GM21528 (cell line): ENCODE measurements around the gene PLAU.

Experiments
- ATAC-seq: cut with Tn5 transposase; IDR thresholded peaks from one replicate; pipeline ENCODE4 v1.9.1; 2021; ENCODE audit warnings: mild to moderate bottlenecking, moderate library complexity; ENCODE audit not compliant: unreplicated experiment, low FRiP score

PLAU gene

GRCh38 chr10:73910764-73911552 lies at the start of gene PLAU:
Gene PLAU (plus strand): TSS chr10:73911132. CDS start chr10:73911556, 424 bp downstream.
- ATAC-seq, result no peak

- no peak for ATAC-seq
Measured at GRCh38 chr10:73862011-73862410, 48.9 kb upstream of the PLAU start.

GRCh38 chr10:73863039-73863817 lies 47.7 kb upstream of the PLAU start:
- ATAC-seq, result no peak

- ATAC-seq, result no peak
Measured at GRCh38 chr10:73864229-73864628, 46.7 kb upstream of the PLAU start.

GRCh38 chr10:73865107-73865458 lies 45.8 kb upstream of the PLAU start:
- no peak for ATAC-seq

GRCh38 chr10:73865459-73866442 lies 45.2 kb upstream of the PLAU start:
- peak; percentile 75 for ATAC-seq

- ATAC-seq, result no peak
Measured at GRCh38 chr10:73866621-73867020, 44.3 kb upstream of the PLAU start.

GRCh38 chr10:73867126-73867807 lies 43.7 kb upstream of the PLAU start:
- ATAC-seq, result no peak

GRCh38 chr10:73867871-73868631 lies 42.9 kb upstream of the PLAU start:
- no peak for ATAC-seq

GRCh38 chr10:73868655-73869195 lies 42.2 kb upstream of the PLAU start:
- no peak for ATAC-seq

- no peak for ATAC-seq
Measured at GRCh38 chr10:73871295-73872189, 39.4 kb upstream of the PLAU start.

- ATAC-seq, result no peak
Measured at GRCh38 chr10:73872190-73872710, 38.7 kb upstream of the PLAU start.

- ATAC-seq, result no peak
Measured at GRCh38 chr10:73873142-73873837, 37.6 kb upstream of the PLAU start.

GRCh38 chr10:73873838-73874215 lies 37.1 kb upstream of the PLAU start:
- no peak for ATAC-seq

GRCh38 chr10:73874267-73875138 lies 36.4 kb upstream of the PLAU start, which contains the start of gene CAMK2G:
Gene CAMK2G (minus strand): TSS chr10:73874555. CDS start chr10:73874461, 94 bp downstream.
- peak; percentile 72 for ATAC-seq

- no peak for ATAC-seq
Measured at GRCh38 chr10:73875139-73875475, 35.8 kb upstream of the PLAU start.
